Hepatocyte (in vitro differentiated cells): ENCODE results near the gene C1orf115.

Experiments used
- CTCF ChIP-seq: fragments of 200-600 bp; sonication (generic); IDR thresholded peaks from 2 replicates; pipeline ENCODE4 v1.5.1; 2016; ENCODE audit warnings: antibody characterized with exemption, mild to moderate bottlenecking; ENCODE audit not compliant: poor library complexity
- EZH2 ChIP-seq: fragments of 200-600 bp; sonication (generic); IDR thresholded peaks from 2 replicates; pipeline ENCODE4 v1.6.1; 2016; ENCODE audit warnings: antibody characterized with exemption, mild to moderate bottlenecking, borderline replicate concordance
- EZH2phosphoT487 ChIP-seq: fragments of 200-600 bp; sonication (generic); IDR thresholded peaks from one replicate; pipeline ENCODE4 v1.6.1; 2018; ENCODE audit warnings: antibody characterized with exemption, mild to moderate bottlenecking, low read depth, moderate library complexity; ENCODE audit not compliant: unreplicated experiment, severe bottlenecking

- TF ChIP-seq CTCF (no peak), EZH2phosphoT487 (no peak), EZH2 (no peak)
These were observed 44.6 kb downstream of the C1orf115 start for GRCh38 chr1:220734571-220735326.
